Measurements from ENCODE around the gene SPRYD3.

Gene SPRYD3

GRCh38 chr12:53069621-53070410 lies 9.4 kb downstream of the SPRYD3 start:
- no peak for TF ChIP-seq CTCF (IDR thresholded peaks at IDR 0.05)

GRCh38 chr12:53068811-53069585 lies 10.2 kb downstream of the SPRYD3 start:
- no peak for TF ChIP-seq CTCF (IDR thresholded peaks at IDR 0.05)

GRCh38 chr12:53067993-53068770 lies 11.0 kb downstream of the SPRYD3 start:
- TF ChIP-seq CTCF (IDR thresholded peaks at IDR 0.05): no peak

GRCh38 chr12:53067074-53067992 lies 11.9 kb downstream of the SPRYD3 start:
- TF ChIP-seq CTCF (IDR thresholded peaks at IDR 0.05): no peak

GRCh38 chr12:53065975-53066931 lies 12.9 kb downstream of the SPRYD3 start:
- TF ChIP-seq CTCF (IDR thresholded peaks at IDR 0.05): peak; percentile 86

GRCh38 chr12:53065470-53065869 lies 13.7 kb downstream of the SPRYD3 start:
- no peak for TF ChIP-seq CTCF (IDR thresholded peaks at IDR 0.05)
